HFFc6 (cell line): ENCODE data around the gene EIF4G2. TPM values are rescaled to one million over a fixed set of nuclear protein-coding genes. Genes with fewer than 3 reads are reported as not detected.
"Not testable (repeated sequence)": the region's sequence is repeated elsewhere in the genome, so short reads cannot be mapped to it uniquely, and the experiment has no call there.

Experiments
- DNase-seq: peaks from one replicate; pipeline ENCODE4 v3.0.0-alpha.2; 2018
- H3K27ac Mint-ChIP-seq: 2 replicates; pipeline ENCODE4 v1.8.0; 2020; ENCODE audit warnings: mild to moderate bottlenecking, mixed read lengths
- H3K27me3 Mint-ChIP-seq: 2 replicates; pipeline ENCODE4 v1.8.0; 2021; ENCODE audit warnings: mild to moderate bottlenecking, moderate library complexity, mixed read lengths; ENCODE audit not compliant: insufficient read depth
- H3K36me3 Mint-ChIP-seq: 2 replicates; pipeline ENCODE4 v1.8.0; 2021; ENCODE audit warnings: low read depth, mixed read lengths
- H3K4me1 Mint-ChIP-seq: 2 replicates; pipeline ENCODE4 v1.8.0; 2020; ENCODE audit warnings: low read depth, mixed read lengths
- H3K4me3 Mint-ChIP-seq: 2 replicates; pipeline ENCODE4 v1.8.0; 2020; ENCODE audit warnings: mild to moderate bottlenecking, moderate library complexity, mixed read lengths
- H3K9me3 Mint-ChIP-seq: 2 replicates; pipeline ENCODE4 v1.8.0; 2020; ENCODE audit warnings: mild to moderate bottlenecking, mixed read lengths
- CTCF ChIP-seq: fragments of 200-600 bp; sonication (generic); IDR thresholded peaks from 2 replicates; pipeline ENCODE4 v1.5.0; 2021; ENCODE audit warnings: antibody characterized with exemption, mild to moderate bottlenecking
- total RNA-seq, 6 experiments: library from RNA; stranded (reverse); fragmentation: NEBNext Ultra II Directional; extraction: Animal tissue kit (Norgen Biotek cat#: 25700); gene quantifications; 2 replicates in 1 of 6; 3 replicates in 5 of 6; pipeline ENCODE4 v1.2.3, GENCODE V29; 2021

Gene EIF4G2
- total RNA-seq, 6 experiments from 2014 or later = 1,163 to 1,334 (median 1,242) TPM

GRCh38 chr11:10823152-10823579, 14.4 kb upstream of the EIF4G2 start:
- H3K27ac Mint-ChIP-seq = peak overlapping the region; percentile 64
- no peak for TF ChIP-seq CTCF
- no peaks in the 10 kb centered on the region for H3K27me3 Mint-ChIP-seq
- no peak for DNase-seq
- no peaks in the 10 kb centered on the region for H3K36me3 Mint-ChIP-seq
- H3K4me1 Mint-ChIP-seq = peaks cover 29% of the 10 kb centered on the region
- H3K9me3 Mint-ChIP-seq = no peaks in the 10 kb centered on the region
- H3K4me3 Mint-ChIP-seq = peak overlapping the region; percentile 74

GRCh38 chr11:10822491-10822890, 13.8 kb upstream of the EIF4G2 start:
- not testable (repeated sequence) for H3K27me3 Mint-ChIP-seq, H3K9me3 Mint-ChIP-seq, DNase-seq, H3K4me3 Mint-ChIP-seq, H3K36me3 Mint-ChIP-seq, H3K27ac Mint-ChIP-seq
- peaks cover 36% of the 10 kb centered on the region for H3K4me1 Mint-ChIP-seq

GRCh38 chr11:10818594-10818993, 9.9 kb upstream of the EIF4G2 start:
- H3K27ac Mint-ChIP-seq = peak overlapping the region; percentile 45; the same call in 1 of the 2 replicates
- H3K4me3 Mint-ChIP-seq = no peak overlapping the region; the same call in 1 of the 2 replicates
- DNase-seq = peak; percentile 85

GRCh38 chr11:10813945-10814344, 5.2 kb upstream of the EIF4G2 start:
- Mint-ChIP-seq H3K9me3 (no peaks in the 10 kb centered on the region), H3K36me3 (no peaks in the 10 kb centered on the region), H3K27me3 (peaks cover 3% of the 10 kb centered on the region), H3K4me3 (no peak overlapping the region), H3K27ac (no peak overlapping the region), H3K4me1 (peaks cover 39% of the 10 kb centered on the region)
- TF ChIP-seq CTCF = no peak
- DNase-seq = no peak

More at GRCh38 chr11:10818594-10818993, 9.9 kb upstream of the EIF4G2 start:
- no peaks in the 10 kb centered on the region for H3K27me3 Mint-ChIP-seq
- H3K36me3 Mint-ChIP-seq = no peaks in the 10 kb centered on the region
- H3K4me1 Mint-ChIP-seq = peaks cover 44% of the 10 kb centered on the region
- no peak for TF ChIP-seq CTCF
- H3K9me3 Mint-ChIP-seq = no peaks in the 10 kb centered on the region

GRCh38 chr11:10809373-10810160, 841 bp upstream of the EIF4G2 start:
- peaks cover 13% of the 10 kb centered on the region for H3K27me3 Mint-ChIP-seq
- no peak for TF ChIP-seq CTCF
- peak; percentile 63 for DNase-seq
- peak overlapping the region; percentile 98 for H3K27ac Mint-ChIP-seq
- peaks cover 29% of the 10 kb centered on the region for H3K36me3 Mint-ChIP-seq
- no peaks in the 10 kb centered on the region for H3K9me3 Mint-ChIP-seq
- peaks cover 39% of the 10 kb centered on the region for H3K4me1 Mint-ChIP-seq
- peak overlapping the region; percentile 98 for H3K4me3 Mint-ChIP-seq

GRCh38 chr11:10808235-10808552, 532 bp downstream of the EIF4G2 start:
- H3K27me3 Mint-ChIP-seq = peaks cover 13% of the 10 kb centered on the region
- H3K36me3 Mint-ChIP-seq = peaks cover 43% of the 10 kb centered on the region
- no peak for TF ChIP-seq CTCF
- H3K4me1 Mint-ChIP-seq = peaks cover 52% of the 10 kb centered on the region
- peak overlapping the region; percentile 98 for H3K27ac Mint-ChIP-seq
- DNase-seq = no peak
- peak overlapping the region; percentile 98 for H3K4me3 Mint-ChIP-seq
- no peaks in the 10 kb centered on the region for H3K9me3 Mint-ChIP-seq
